Naive thymus-derived CD4-positive, alpha-beta T cell (primary cell): ENCODE results near the gene METTL13. TPM values are rescaled to one million over a fixed set of nuclear protein-coding genes. Genes with fewer than 3 reads are reported as not detected.

Experiments used
- ATAC-seq: fragments of 150-1000 bp; cut with Tn5 transposase; 2 replicates; pipeline ENCODE4 v1.10.0; 2021; ENCODE audit warnings: mild to moderate bottlenecking, moderate library complexity
- CTCF ChIA-PET: fragments of 350-600 bp; sonication (Branson Sonifier 250); formaldehyde crosslinking; loops from one replicate; lab custom pipeline; 2021; ENCODE audit warnings: antibody characterized with exemption; lab: Charles Lee
- POLR2A ChIA-PET: fragments of 350-600 bp; sonication (Branson Sonifier 250); formaldehyde crosslinking; loops from one replicate; lab custom pipeline; 2021; ENCODE audit warnings: antibody characterized with exemption, inconsistent platforms; lab: Charles Lee
- DNase-seq, 9 donors: peaks; one replicate each; pipeline versions ENCODE4 v3.0.0 to v3.0.0-alpha.2; 2020 to 2022; ENCODE audit warnings: mixed read lengths in 1 of 9
- H3K27ac ChIP-seq: one replicate; pipeline ENCODE4 v1.7.0; 2013; ENCODE audit warnings: mild to moderate bottlenecking, low read depth, low read length, moderate library complexity
- H3K27me3 ChIP-seq, 2 donors: one replicate each; pipeline ENCODE4 v1.7.0; 2013; ENCODE audit warnings: low read length in 2 of 2, mild to moderate bottlenecking in 2 of 2, moderate library complexity in 2 of 2; ENCODE audit not compliant: control insufficient read depth in 2 of 2, insufficient read depth in 2 of 2
- H3K36me3 ChIP-seq, 3 experiments: 1 replicate in 2 of 3; 2 replicates in 1 of 3; pipeline ENCODE4 v1.7.0; 2013; ENCODE audit warnings: low read length in 3 of 3, mild to moderate bottlenecking in 3 of 3, moderate library complexity in 1 of 3; ENCODE audit not compliant: insufficient read depth in 3 of 3, control insufficient read depth in 2 of 3
- H3K4me1 ChIP-seq, 2 donors: one replicate each; pipeline ENCODE4 v1.7.0; 2013; ENCODE audit warnings: low read length in 2 of 2, mild to moderate bottlenecking in 2 of 2, moderate library complexity in 1 of 2; ENCODE audit not compliant: control insufficient read depth in 2 of 2, insufficient read depth in 2 of 2
- H3K4me3 ChIP-seq: 2 replicates; pipeline ENCODE4 v1.7.0; 2013; ENCODE audit warnings: mild to moderate bottlenecking, low read length
- H3K9me3 ChIP-seq, 3 experiments: 1 replicate in 2 of 3; 2 replicates in 1 of 3; pipeline ENCODE4 v1.7.0; 2013; ENCODE audit warnings: low read length in 3 of 3; ENCODE audit not compliant: control insufficient read depth in 2 of 3
- H3K27ac Mint-ChIP-seq, 9 donors: one replicate each; pipeline ENCODE4 v1.8.0; 2020 to 2022; ENCODE audit warnings: mixed read lengths in 9 of 9, mild to moderate bottlenecking in 8 of 9, moderate library complexity in 5 of 9, inconsistent platforms in 2 of 9
- H3K27me3 Mint-ChIP-seq, 5 donors: one replicate each; pipeline ENCODE4 v1.8.0; 2021 to 2022; ENCODE audit warnings: mixed read lengths in 5 of 5, mild to moderate bottlenecking in 1 of 5
- H3K36me3 Mint-ChIP-seq, 5 donors: one replicate each; pipeline ENCODE4 v1.8.0; 2020 to 2022; ENCODE audit warnings: mixed read lengths in 5 of 5, mild to moderate bottlenecking in 3 of 5, inconsistent platforms in 1 of 5
- H3K4me1 Mint-ChIP-seq, 7 donors: one replicate each; pipeline ENCODE4 v1.8.0; 2020 to 2022; ENCODE audit warnings: mixed read lengths in 7 of 7, mild to moderate bottlenecking in 3 of 7, inconsistent platforms in 1 of 7
- H3K4me3 Mint-ChIP-seq, 10 donors: one replicate each; pipeline ENCODE4 v1.8.0; 2020 to 2022; ENCODE audit warnings: mild to moderate bottlenecking in 10 of 10, mixed read lengths in 10 of 10, moderate library complexity in 6 of 10, inconsistent platforms in 2 of 10
- H3K9me3 Mint-ChIP-seq, 11 donors: one replicate each; pipeline ENCODE4 v1.8.0; 2020 to 2022; ENCODE audit warnings: mixed read lengths in 11 of 11, mild to moderate bottlenecking in 4 of 11, inconsistent platforms in 1 of 11, moderate library complexity in 1 of 11
- intact Hi-C, 2 donors: fragments of 100-400 bp; cut with micrococcal nuclease; formaldehyde crosslinking; loops; one replicate each; pipeline ENCODE4 v1.15.1; 2023
- polyA plus RNA-seq, 2 donors: library from polyadenylated mRNA; unstranded; fragments of 300-500 nt; fragmentation: Illumina TruSeq; gene quantifications; one replicate each; pipeline ENCODE4 v1.2.3, GENCODE V29; 2021
- total RNA-seq, 6 experiments: library from RNA in 5 of 6; stranded (reverse) in 5 of 6; gene quantifications; 1 replicate in 5 of 6; 2 replicates in 1 of 6; pipeline ENCODE4 v1.2.3 and lab custom pipeline; 2021 to 2026

Gene METTL13
- total and polyA plus RNA-seq, 7 experiments from 2014 or later: 15.6 to 55.7 (median 35.0) TPM

- DNase-seq: no peak
- ChIA-PET POLR2A (interaction anchor here (0.6 kb wide), 1 partner anchor 15 kb away, joined by 3 read pairs; no protein-coding TSS in a partner anchor), CTCF (no interaction called here)
- no peak for ATAC-seq
- Histone ChIP-seq H3K27ac (no peak overlapping the region), H3K4me3 (no peak overlapping the region), H3K27me3 (no peaks in the 10 kb centered on the region), H3K4me1 (peaks cover 0 to 3% of the 10 kb centered on the region in 2 donors), H3K9me3 (no peaks in the 10 kb centered on the region), H3K36me3 (no peaks in the 10 kb centered on the region)
- H3K4me3 Mint-ChIP-seq: no peak overlapping the region
- H3K9me3 Mint-ChIP-seq: no peaks in the 10 kb centered on the region
- intact Hi-C loops: no loop called here
- H3K27me3 Mint-ChIP-seq: peaks cover 0 to 5% (median 0%) of the 10 kb centered on the region in 5 donors
- H3K36me3 Mint-ChIP-seq: peaks cover 0 to 3% (median 0%) of the 10 kb centered on the region in 5 donors
- no peak overlapping the region for H3K27ac Mint-ChIP-seq
- peaks cover 0 to 12% (median 10%) of the 10 kb centered on the region in 7 donors for H3K4me1 Mint-ChIP-seq
Observed at GRCh38 chr1:171807556-171807955, 26.1 kb downstream of the METTL13 start.

- Mint-ChIP-seq H3K4me3 (no peak overlapping the region), H3K27ac (no peak overlapping the region), H3K27me3 (peaks cover 0 to 5% (median 0%) of the 10 kb centered on the region in 5 donors), H3K9me3 (no peaks in the 10 kb centered on the region), H3K4me1 (peaks cover 0 to 14% (median 10%) of the 10 kb centered on the region in 7 donors), H3K36me3 (peaks cover 0 to 4% (median 1%) of the 10 kb centered on the region in 5 donors)
- ATAC-seq (no peak), DNase-seq (no peak)
- ChIA-PET POLR2A (no interaction called here), CTCF (interaction anchor here (1.1 kb wide), 1 partner anchor 8 kb away, joined by 3 read pairs; no protein-coding TSS in a partner anchor)
- no peaks in the 10 kb centered on the region for H3K27me3 ChIP-seq
- intact Hi-C loops: loop anchor here in 1 of 2 donors (5.0 kb wide), 1 partner anchor 162 kb away; no protein-coding TSS in a partner anchor
- no peak overlapping the region for H3K27ac ChIP-seq
- peaks cover 0 to 3% of the 10 kb centered on the region in 2 donors for H3K4me1 ChIP-seq
- no peaks in the 10 kb centered on the region for H3K9me3 ChIP-seq
- H3K36me3 ChIP-seq: no peaks in the 10 kb centered on the region
- H3K4me3 ChIP-seq: no peak overlapping the region
Observed at GRCh38 chr1:171809834-171810233, 28.4 kb downstream of the METTL13 start.

GRCh38 chr1:171811672-171812071, 30.2 kb downstream of the METTL13 start:
- Mint-ChIP-seq H3K36me3 (peaks cover 0 to 6% (median under 1%) of the 10 kb centered on the region in 5 donors), H3K27ac (no peak overlapping the region), H3K4me3 (no peak overlapping the region), H3K4me1 (peaks cover 0 to 4% (median 2%) of the 10 kb centered on the region in 7 donors), H3K27me3 (peaks cover 0 to 5% (median 0%) of the 10 kb centered on the region in 5 donors), H3K9me3 (no peaks in the 10 kb centered on the region)
- Histone ChIP-seq H3K36me3 (no peaks in the 10 kb centered on the region), H3K4me3 (no peak overlapping the region), H3K27ac (no peak overlapping the region), H3K4me1 (no peaks in the 10 kb centered on the region), H3K27me3 (no peaks in the 10 kb centered on the region), H3K9me3 (no peaks in the 10 kb centered on the region)
- ChIA-PET POLR2A (no interaction called here), CTCF (interaction anchor here (1.1 kb wide), 1 partner anchor 9 kb away, joined by 4 read pairs; no protein-coding TSS in a partner anchor)
- DNase-seq: no peak
- intact Hi-C loops: loop anchor here in 1 of 2 donors (5.0 kb wide), 1 partner anchor 161 kb away; no protein-coding TSS in a partner anchor
- no peak for ATAC-seq

- ATAC-seq (no peak), DNase-seq (no peak)
- ChIA-PET POLR2A (no interaction called here), CTCF (interaction anchor here (1.0 kb wide), 1 partner anchor 13 kb away, joined by 3 read pairs; no protein-coding TSS in a partner anchor)
- Mint-ChIP-seq H3K4me1 (peaks cover 0 to 18% (median 0%) of the 10 kb centered on the region in 7 donors), H3K36me3 (peaks cover 0 to 6% (median 4%) of the 10 kb centered on the region in 5 donors), H3K27me3 (peaks cover 0 to 9% (median 0%) of the 10 kb centered on the region in 5 donors), H3K4me3 (no peak overlapping the region), H3K9me3 (no peaks in the 10 kb centered on the region), H3K27ac (peak overlapping the region in 1 of 9 donors; percentile 6)
- H3K27me3 ChIP-seq: no peaks in the 10 kb centered on the region
- no peaks in the 10 kb centered on the region for H3K36me3 ChIP-seq
- H3K9me3 ChIP-seq: no peaks in the 10 kb centered on the region
- no peak overlapping the region for H3K4me3 ChIP-seq
- no peak overlapping the region for H3K27ac ChIP-seq
- H3K4me1 ChIP-seq: no peaks in the 10 kb centered on the region
- intact Hi-C loops: loop anchor here in 1 of 2 donors (5.0 kb wide), 1 partner anchor 158 kb away; no protein-coding TSS in a partner anchor
Observed at GRCh38 chr1:171814692-171815091, 33.2 kb downstream of the METTL13 start.

GRCh38 chr1:171816300-171816901, 34.9 kb downstream of the METTL13 start:
- no peaks in the 10 kb centered on the region for H3K4me1 ChIP-seq
- Mint-ChIP-seq H3K4me1 (peaks cover 0 to 18% (median 0%) of the 10 kb centered on the region in 7 donors), H3K4me3 (no peak overlapping the region), H3K9me3 (no peaks in the 10 kb centered on the region), H3K27ac (peak overlapping the region in 1 of 9 donors; percentile 71), H3K27me3 (peaks cover 0 to 5% (median 0%) of the 10 kb centered on the region in 5 donors), H3K36me3 (peaks cover 0 to 6% (median 4%) of the 10 kb centered on the region in 5 donors)
- ChIA-PET CTCF (no interaction called here), POLR2A (no interaction called here)
- intact Hi-C loops: no loop called here
- DNase-seq: no peak
- H3K27ac ChIP-seq: no peak overlapping the region
- H3K36me3 ChIP-seq: no peaks in the 10 kb centered on the region
- H3K9me3 ChIP-seq: no peaks in the 10 kb centered on the region
- no peak overlapping the region for H3K4me3 ChIP-seq
- no peaks in the 10 kb centered on the region for H3K27me3 ChIP-seq
- ATAC-seq: no peak

GRCh38 chr1:171817511-171818265, 36.2 kb downstream of the METTL13 start:
- Mint-ChIP-seq H3K4me3 (peak overlapping the region in 2 of 10 donors; percentile 42 to 62), H3K9me3 (no peaks in the 10 kb centered on the region), H3K27ac (peak overlapping the region in 3 of 9 donors; percentile 48 to 76 (median 68)), H3K36me3 (peaks cover 0 to 6% (median 4%) of the 10 kb centered on the region in 5 donors), H3K27me3 (peaks cover 0 to 5% (median 0%) of the 10 kb centered on the region in 5 donors), H3K4me1 (peaks cover 0 to 18% (median 0%) of the 10 kb centered on the region in 7 donors)
- CTCF ChIA-PET: no interaction called here
- H3K9me3 ChIP-seq: no peaks in the 10 kb centered on the region
- DNase-seq: peak in 1 of 9 donors; percentile 50
- H3K4me3 ChIP-seq: no peak overlapping the region
- H3K27ac ChIP-seq: no peak overlapping the region
- H3K4me1 ChIP-seq: no peaks in the 10 kb centered on the region
- H3K27me3 ChIP-seq: no peaks in the 10 kb centered on the region
- H3K36me3 ChIP-seq: no peaks in the 10 kb centered on the region
- intact Hi-C loops: no loop called here
- POLR2A ChIA-PET: no interaction called here
- no peak for ATAC-seq
